ENCODE measurements around the gene KPNB1. TPM values are rescaled to one million over a fixed set of nuclear protein-coding genes. Genes with fewer than 3 reads are reported as not detected.

Gene KPNB1
- total and polyA plus RNA-seq, 10 of the 15 experiments (the other 5 are each of a cell fraction or from before 2014, with no cell fraction given): 67.8 to 525 (median 246) TPM

DNA sequence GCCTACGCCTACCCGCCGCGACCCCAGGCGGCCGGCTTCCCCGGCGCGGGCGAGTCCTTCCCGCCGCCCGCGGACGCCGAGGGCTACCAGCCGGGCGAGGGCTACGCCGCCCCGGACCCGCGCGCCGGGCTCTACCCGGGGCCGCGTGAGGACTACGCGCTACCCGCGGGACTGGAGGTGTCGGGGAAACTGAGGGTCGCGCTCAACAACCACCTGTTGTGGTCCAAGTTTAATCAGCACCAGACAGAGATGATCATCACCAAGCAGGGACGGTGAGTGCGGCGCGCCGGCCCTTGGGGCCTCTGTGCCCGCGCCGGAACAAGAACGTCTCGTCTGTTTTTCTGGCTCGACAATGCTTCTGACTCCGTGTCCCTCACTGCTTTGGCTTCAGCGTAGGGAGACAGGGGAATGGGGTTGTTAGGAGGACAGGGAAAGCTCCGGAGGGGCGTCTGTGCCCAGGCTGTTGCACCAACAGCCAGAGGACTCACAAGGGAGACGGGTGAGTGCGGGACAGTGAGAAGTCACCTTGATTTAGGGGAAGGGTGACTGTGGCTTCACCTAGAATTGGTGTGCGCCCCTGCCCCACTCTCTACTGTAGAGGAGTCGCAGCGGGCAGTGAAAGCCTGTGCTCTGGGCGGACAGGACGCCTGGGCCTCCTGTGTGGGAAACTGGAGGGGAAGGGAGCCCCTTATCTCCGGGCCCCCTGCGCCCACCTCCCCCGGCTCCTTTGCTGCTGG is 84.1 kb downstream of the KPNB1 start:
- ChIA-PET SMC1A (ENCODE audit: uncharacterized antibody, unreplicated experiment) (interaction anchor here (0.8 to 7.0 kb wide), 9 partner anchors 8 to 70 kb away, joined by 3 to 56 read pairs (median 13); no protein-coding TSS in a partner anchor), RAD21 (ENCODE audit: unreplicated experiment) (interaction anchor here (1.0 to 10.4 kb wide), 9 partner anchors 8 to 68 kb away, joined by 3 to 136 read pairs (median 7); partner anchors contain the start of gene TBKBP1), POLR2A (interaction anchor here (1.2 to 3.3 kb wide), 8 partner anchors 10 to 85 kb away, joined by 3 to 23 read pairs (median 6); partner anchors contain the start of gene KPNB1), CTCF (interaction anchor here (0.8 to 17.1 kb wide), 10 partner anchors 8 to 79 kb away, joined by 3 to 242 read pairs (median 6); no protein-coding TSS in a partner anchor)
- peak overlapping the region; percentile 92 for H3K4me3 ChIP-seq
- peak overlapping the region; percentile 83 for H3K9ac ChIP-seq (ENCODE audit: control insufficient read depth, insufficient read depth, low read length)
- H3K36me3 ChIP-seq (ENCODE audit: control insufficient read depth in 2 of 2, insufficient read depth in 2 of 2, low read length in 1 of 2): no peaks in the 10 kb centered on the region
- DNase-seq (ENCODE audit: low read depth, low spot score) (no peak), ATAC-seq (peak; percentile 25), FAIRE-seq (no peak)
- peaks cover 29% of the 10 kb centered on the region for H3K4me1 ChIP-seq (ENCODE audit: control insufficient read depth, insufficient read depth, low read length)
- H3K79me2 ChIP-seq (ENCODE audit: control insufficient read depth, insufficient read depth, low read length): peaks cover 49% of the 10 kb centered on the region
- in situ Hi-C loops (cut with MboI): no loop called here
- H3K4me2 ChIP-seq (ENCODE audit: control insufficient read depth, insufficient read depth): peak overlapping the region; percentile 63
- H3K27me3 ChIP-seq (replicated peaks in 1 of 2; ENCODE audit: control insufficient read depth in 2 of 2, insufficient read depth in 2 of 2, low read length in 1 of 2): 0 out of 4 replicates have a peak, but pooled peaks cover 0 to 1% of the 10 kb centered on the region in 2 experiments
- no TSS peak for BruUV-seq (replicated peaks)
- H3K9me3 ChIP-seq (replicated peaks; ENCODE audit: control insufficient read depth, insufficient read depth, low read length): no peaks in the 10 kb centered on the region
- peak overlapping the region; percentile 18 for H2AFZ ChIP-seq (ENCODE audit: control insufficient read depth, low read depth, low read length)
- intact Hi-C loops (cut with micrococcal nuclease; ENCODE audit: unreplicated experiment): loop anchor here (2.0 to 10.0 kb wide), 2 partner anchors 19 to 79 kb away; no protein-coding TSS in a partner anchor
- peak overlapping the region; percentile 84 for H3K27ac ChIP-seq (ENCODE audit: control insufficient read depth, insufficient read depth)
- H4K20me1 ChIP-seq (ENCODE audit: control insufficient read depth, insufficient read depth): no peaks in the 10 kb centered on the region
- 19% methylated on average over 35 of the region's 60 CpGs for WGBS (ENCODE audit: insufficient coverage, insufficient replicate concordance, low lambda C conversion rate, missing lambda C conversion rate)
- TF ChIP-seq BACH1 (IDR thresholded peaks at IDR 0.05; ENCODE audit: borderline replicate concordance): no peak
- peak; percentile 5; the same call in 1 of the 2 replicates for TF ChIP-seq SMARCA5 (IDR thresholded peaks at IDR 0.05)
- no peak for TF ChIP-seq NFIC (IDR thresholded peaks at IDR 0.05; ENCODE audit: low read depth, low read length)
- no peak for TF ChIP-seq NFYA (IDR thresholded peaks at IDR 0.05; ENCODE audit: borderline replicate concordance, low read depth, low read length)
- TF ChIP-seq GABPA (IDR thresholded peaks at IDR 0.05; ENCODE audit: low read depth): no peak
- TF ChIP-seq SUPT20H (IDR thresholded peaks at IDR 0.05; ENCODE audit: borderline replicate concordance, control insufficient read depth, low read depth, low read length): no peak
- TF ChIP-seq ESRRA (IDR thresholded peaks at IDR 0.05; ENCODE audit: low read length): no peak
- TF ChIP-seq CHD1 (IDR thresholded peaks at IDR 0.05; ENCODE audit: low read depth, low read length): peak; percentile 31; the same call in 1 of the 2 replicates
- peak; percentile 41; the same call in 1 of the 2 replicates for TF ChIP-seq MLLT1 (IDR thresholded peaks at IDR 0.05)
- no peak for TF ChIP-seq ETV6 (conservative IDR thresholded peaks at IDR 0.05 in 1 of 2, IDR thresholded peaks at IDR 0.05 in 1 of 2; ENCODE audit: borderline replicate concordance in 1 of 2, low read depth in 1 of 2)
- no peak for TF ChIP-seq POU2F2 (IDR thresholded peaks at IDR 0.05; ENCODE audit: borderline replicate concordance, low read depth, low read length)
- no peak for TF ChIP-seq CREB1 (IDR thresholded peaks at IDR 0.05; ENCODE audit: low read depth)
- TF ChIP-seq KDM1A (IDR thresholded peaks at IDR 0.05; ENCODE audit: borderline replicate concordance): no peak
- no peak for TF ChIP-seq CBX3 (IDR thresholded peaks at IDR 0.05; ENCODE audit: borderline replicate concordance, low read depth)
- no peak for TF ChIP-seq ZNF384 (IDR thresholded peaks at IDR 0.05; ENCODE audit: borderline replicate concordance, low read depth, low read length)
- no peak for TF ChIP-seq NBN (IDR thresholded peaks at IDR 0.05)
- TF ChIP-seq SRF (IDR thresholded peaks at IDR 0.05; ENCODE audit: low read depth in 2 of 2, low read length in 2 of 2): no peak
- no peak for TF ChIP-seq HDGF (IDR thresholded peaks at IDR 0.05)
- no peak for TF ChIP-seq MTA3 (IDR thresholded peaks at IDR 0.05; ENCODE audit: borderline replicate concordance, low read length)
- TF ChIP-seq BCL11A (IDR thresholded peaks at IDR 0.05; ENCODE audit: low read depth, low read length): no peak
- TF ChIP-seq IKZF1 (conservative IDR thresholded peaks at IDR 0.05): peak; percentile 54; the same call in 1 of the 2 replicates
- TF ChIP-seq, protein P1, sequence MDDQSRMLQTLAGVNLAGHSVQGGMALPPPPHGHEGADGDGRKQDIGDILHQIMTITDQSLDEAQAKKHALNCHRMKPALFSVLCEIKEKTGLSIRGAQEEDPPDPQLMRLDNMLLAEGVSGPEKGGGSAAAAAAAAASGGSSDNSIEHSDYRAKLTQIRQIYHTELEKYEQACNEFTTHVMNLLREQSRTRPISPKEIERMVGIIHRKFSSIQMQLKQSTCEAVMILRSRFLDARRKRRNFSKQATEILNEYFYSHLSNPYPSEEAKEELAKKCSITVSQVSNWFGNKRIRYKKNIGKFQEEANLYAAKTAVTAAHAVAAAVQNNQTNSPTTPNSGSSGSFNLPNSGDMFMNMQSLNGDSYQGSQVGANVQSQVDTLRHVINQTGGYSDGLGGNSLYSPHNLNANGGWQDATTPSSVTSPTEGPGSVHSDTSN (IDR thresholded peaks at IDR 0.05; ENCODE audit: insufficient replicate concordance, low read depth, low read length): no peak

Data from GM12878 (cell line).